Ishikawa (cell line): ENCODE data around the gene PCBD2.

Experiments used
- CEBPB ChIP-seq: IDR thresholded peaks from 2 replicates; pipeline ENCODE4 v1.6.1; 2012
- CREB1 ChIP-seq: IDR thresholded peaks from 2 replicates; pipeline ENCODE4 v1.6.1; 2012; ENCODE audit warnings: low read depth
- EGR1 ChIP-seq: IDR thresholded peaks from 2 replicates; pipeline ENCODE4 v1.6.1; 2012
- EP300 ChIP-seq: IDR thresholded peaks from 2 replicates; pipeline ENCODE4 v1.6.1; 2012; ENCODE audit warnings: borderline replicate concordance
- FOXM1 ChIP-seq: IDR thresholded peaks from 2 replicates; pipeline ENCODE4 v1.6.1; 2012; ENCODE audit warnings: low read depth, borderline replicate concordance
- MAX ChIP-seq: IDR thresholded peaks from 2 replicates; pipeline ENCODE4 v1.6.1; 2012
- NFIC ChIP-seq: IDR thresholded peaks from 2 replicates; pipeline ENCODE4 v1.6.1; 2012
- RAD21 ChIP-seq: IDR thresholded peaks from 2 replicates; pipeline ENCODE4 v1.6.1; 2012; ENCODE audit warnings: low read depth
- REST ChIP-seq: IDR thresholded peaks from 2 replicates; pipeline ENCODE4 v1.6.1; 2012; ENCODE audit warnings: low read depth, mild to moderate bottlenecking
- TAF1 ChIP-seq: IDR thresholded peaks from 2 replicates; pipeline ENCODE4 v1.6.1; 2012; ENCODE audit warnings: low read depth, mild to moderate bottlenecking
- TCF12 ChIP-seq: IDR thresholded peaks from 2 replicates; pipeline ENCODE4 v1.6.1; 2012; ENCODE audit warnings: low read depth
- TEAD4 ChIP-seq: IDR thresholded peaks from 2 replicates; pipeline ENCODE4 v1.6.1; 2012
- USF1 ChIP-seq: IDR thresholded peaks from 2 replicates; pipeline ENCODE4 v1.6.1; 2012
- YY1 ChIP-seq: IDR thresholded peaks from 2 replicates; pipeline ENCODE4 v1.6.1; 2012; ENCODE audit warnings: low read depth
- ZBTB7A ChIP-seq: IDR thresholded peaks from 2 replicates; pipeline ENCODE4 v1.6.1; 2012; ENCODE audit warnings: low read depth

Gene PCBD2

GRCh38 chr5:134965271-134965825 is 60.4 kb downstream of the PCBD2 start:
- no peak for TF ChIP-seq TAF1
- TF ChIP-seq FOXM1, result no peak
- no peak for TF ChIP-seq EP300
- TF ChIP-seq NFIC, result no peak
- TF ChIP-seq USF1, result no peak
- no peak for TF ChIP-seq MAX
- TF ChIP-seq CREB1, result no peak
- TF ChIP-seq EGR1, result no peak
- TF ChIP-seq REST, result no peak
- TF ChIP-seq TEAD4, result no peak
- TF ChIP-seq RAD21, result no peak
- TF ChIP-seq TCF12, result no peak
- no peak for TF ChIP-seq CEBPB
- TF ChIP-seq ZBTB7A, result no peak
- TF ChIP-seq YY1, result no peak

GRCh38 chr5:134967607-134968006 is 62.7 kb downstream of the PCBD2 start, which contains the start of gene CATSPER3:
Gene CATSPER3 (plus strand): TSS chr5:134967907. CDS start chr5:134967992, 85 bp downstream.
- TF ChIP-seq CREB1 (no peak), MAX (no peak), TCF12 (no peak), USF1 (no peak), FOXM1 (no peak), NFIC (no peak), TAF1 (no peak), EP300 (no peak), ZBTB7A (no peak), TEAD4 (no peak), YY1 (no peak), CEBPB (no peak), RAD21 (no peak), REST (no peak), EGR1 (no peak)

GRCh38 chr5:134968055-134968454 is 63.1 kb downstream of the PCBD2 start:
- TF ChIP-seq FOXM1, result no peak

- TF ChIP-seq EGR1 (no peak), TCF12 (no peak), ZBTB7A (no peak), USF1 (no peak), NFIC (no peak), EP300 (no peak)
These were observed 64.2 kb downstream of the PCBD2 start for GRCh38 chr5:134969166-134969565.

GRCh38 chr5:134975078-134975715 is 70.3 kb downstream of the PCBD2 start:
- TF ChIP-seq EGR1 (no peak), TCF12 (no peak), FOXM1 (no peak), CREB1 (no peak), REST (no peak), YY1 (no peak), TAF1 (no peak), MAX (no peak), EP300 (no peak), CEBPB (no peak), ZBTB7A (no peak)
